HUDEP-2 (cell line): ENCODE results near the gene DOCK8.
A peak's percentile ranks its signal among the peaks of the same experiment; 100 is the strongest.
"Not testable (repeated sequence)": the region's sequence is repeated elsewhere in the genome, so short reads cannot be mapped to it uniquely, and the experiment has no call there.

Experiments
- DNase-seq, 76 experiments: peaks; one replicate each; lab custom pipeline; 2025; ENCODE audit not compliant: unreplicated experiment in 76 of 76; lab: John Stamatoyannopoulos, UW

DOCK8 gene

DNA sequence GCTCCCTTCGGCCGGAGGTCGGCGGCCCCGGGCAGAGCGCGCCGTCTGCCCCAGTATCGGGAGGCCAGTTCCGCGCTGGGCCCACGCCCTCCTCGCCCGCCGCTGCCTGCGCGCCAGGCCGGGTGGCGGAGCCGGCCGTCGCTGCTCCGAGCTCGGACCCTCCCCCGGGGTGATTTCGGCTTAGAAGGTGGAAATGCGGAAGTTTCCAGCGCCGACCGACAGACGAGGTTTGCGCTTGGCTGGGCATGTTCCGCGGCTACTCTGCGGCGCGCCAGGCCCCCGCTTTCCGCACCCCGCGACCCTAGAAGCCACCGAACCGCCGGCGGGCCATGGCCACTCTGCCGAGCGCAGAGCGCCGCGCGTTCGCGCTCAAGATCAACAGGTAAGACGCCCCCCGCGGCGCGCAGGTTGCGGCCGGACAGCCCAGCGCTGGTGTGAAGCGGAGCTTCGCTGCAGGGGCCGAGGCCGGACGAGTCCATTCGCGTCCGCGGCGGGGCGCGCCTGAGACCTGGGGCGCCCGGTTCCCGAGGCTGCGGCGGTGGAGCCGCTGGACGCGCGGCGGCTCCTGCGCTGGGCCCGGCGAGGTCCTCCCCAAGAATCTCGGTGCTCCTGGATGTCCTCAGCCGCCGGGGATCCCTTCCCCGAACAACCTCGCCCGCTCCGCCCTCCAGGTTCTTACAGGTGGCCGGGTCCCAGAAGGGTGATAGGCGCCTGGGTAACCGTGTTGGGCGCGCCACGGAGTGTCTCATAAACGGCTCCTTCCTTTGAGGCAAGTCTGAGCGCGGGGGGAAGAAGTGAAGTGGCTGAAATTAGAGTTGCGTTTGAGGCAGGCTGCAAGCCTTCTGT, at the start of gene DOCK8:
TSS of gene DOCK8 (plus strand) at position 218 of the 846 bp plus-strand sequence. CDS start at position 330, 112 bp downstream.
- DNase-seq, result peak in 73 of 76 experiments; percentile 19 to 91 (median 65)

DNA sequence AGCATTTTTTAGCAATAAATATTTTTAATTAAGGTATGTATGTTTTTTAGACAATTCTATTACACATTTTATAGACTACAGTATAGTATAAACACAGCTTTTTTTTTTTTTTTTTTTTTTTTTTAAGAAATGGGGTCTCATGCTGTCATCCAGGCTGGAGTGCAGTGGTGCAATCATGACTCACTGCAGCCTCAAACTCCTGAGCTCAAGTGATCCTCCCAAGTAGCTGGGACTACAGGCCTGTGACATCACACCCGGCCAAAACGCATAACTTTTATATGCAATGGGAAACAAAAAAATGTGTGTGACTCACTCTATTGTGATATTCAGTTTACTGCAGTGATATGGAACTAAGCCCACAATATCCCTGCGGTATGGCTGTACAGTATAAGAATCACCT, 44.9 kb upstream of the DOCK8 start:
- not testable (repeated sequence) for DNase-seq

DNA sequence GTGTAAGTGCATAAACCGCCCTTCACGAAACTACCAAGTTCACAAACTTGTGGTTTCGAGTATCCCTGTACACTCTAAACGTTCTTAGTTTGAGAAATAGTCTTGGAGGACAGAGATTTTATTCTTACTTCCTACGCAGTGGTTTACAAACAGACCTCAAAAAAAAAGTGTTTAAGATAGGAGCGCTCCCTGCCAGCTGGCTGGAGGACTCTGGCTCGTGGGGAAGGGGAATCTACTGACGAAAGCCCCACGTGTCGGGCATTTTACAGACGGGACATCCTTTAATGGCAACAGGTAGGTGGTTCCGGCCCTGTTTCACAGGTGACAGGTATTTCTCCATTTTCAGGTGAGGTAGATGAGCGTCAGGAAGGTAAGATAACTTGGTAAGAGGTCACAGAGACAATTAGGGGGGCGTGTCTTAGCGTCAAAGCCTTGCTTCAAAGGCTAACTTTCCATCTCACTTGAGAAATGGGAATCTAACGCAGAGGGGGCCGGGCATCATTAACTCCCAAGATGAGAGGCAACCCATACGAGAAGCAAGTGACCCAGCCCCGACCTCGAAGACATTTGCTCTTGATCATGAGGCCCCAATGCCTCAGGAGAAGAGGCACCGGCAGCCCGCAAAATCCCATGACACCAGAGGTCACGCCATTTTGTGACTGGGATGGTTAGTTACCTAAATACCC, 36.4 kb upstream of the DOCK8 start:
- peak in 3 of 76 experiments; percentile 0 to 20 (median 1) for DNase-seq

GRCh38 chr9:178970-179383, 35.7 kb upstream of the DOCK8 start, which contains the start of gene ZNG1A:
Gene ZNG1A, minus strand, starts transcription at chr9:179056. Its CDS starts 87 bp downstream, at chr9:178969.
- DNase-seq, result peak in 73 of 76 experiments; percentile 4 to 90 (median 76)

GRCh38 chr9:199601-200000, 15.1 kb upstream of the DOCK8 start:
- DNase-seq, result not testable (repeated sequence)

- DNase-seq, result no peak
Measured at GRCh38 chr9:206481-206880, 8.2 kb upstream of the DOCK8 start.

- DNase-seq, result no peak
Measured at GRCh38 chr9:209143-209758, 5.4 kb upstream of the DOCK8 start.

DNA sequence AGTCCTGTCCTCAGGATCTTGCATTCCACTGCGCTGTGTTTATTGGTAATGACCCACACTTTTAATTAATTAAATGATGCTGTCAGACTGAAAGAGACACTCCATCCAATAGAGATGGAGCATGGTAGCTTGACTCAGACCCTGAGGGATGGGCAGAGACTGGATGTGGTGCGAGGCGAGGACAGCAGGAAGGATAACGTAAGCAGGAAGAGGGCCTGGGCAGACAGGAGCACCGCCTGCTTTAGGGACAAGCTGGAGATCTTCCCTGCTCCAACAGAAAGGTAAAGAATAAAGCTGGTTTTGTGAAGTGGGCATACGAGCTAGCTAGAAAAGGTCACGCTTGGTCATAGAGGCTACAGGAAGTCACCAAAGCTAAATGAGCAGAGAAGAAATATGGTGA, 3.6 kb upstream of the DOCK8 start:
- no peak for DNase-seq

DNA sequence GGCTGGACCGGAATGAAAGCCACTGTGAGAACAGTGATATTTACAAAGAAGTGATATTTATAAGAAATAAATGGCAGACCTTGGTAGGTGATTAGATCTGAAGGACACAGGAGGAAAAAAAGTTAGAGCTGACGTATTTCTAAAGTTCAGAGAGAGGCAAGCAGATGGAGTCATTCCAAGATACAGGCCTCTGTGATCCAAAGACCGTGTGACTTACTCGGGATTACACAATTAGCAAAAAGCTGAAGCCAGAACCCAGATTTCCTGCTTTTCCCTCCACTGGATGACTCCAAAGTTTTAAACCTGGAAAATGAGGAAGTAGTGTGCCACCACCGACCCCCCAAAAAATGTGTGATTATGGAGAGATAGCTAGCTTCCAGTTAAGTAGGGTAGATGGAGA, 3.1 kb upstream of the DOCK8 start:
- no peak for DNase-seq

DNA sequence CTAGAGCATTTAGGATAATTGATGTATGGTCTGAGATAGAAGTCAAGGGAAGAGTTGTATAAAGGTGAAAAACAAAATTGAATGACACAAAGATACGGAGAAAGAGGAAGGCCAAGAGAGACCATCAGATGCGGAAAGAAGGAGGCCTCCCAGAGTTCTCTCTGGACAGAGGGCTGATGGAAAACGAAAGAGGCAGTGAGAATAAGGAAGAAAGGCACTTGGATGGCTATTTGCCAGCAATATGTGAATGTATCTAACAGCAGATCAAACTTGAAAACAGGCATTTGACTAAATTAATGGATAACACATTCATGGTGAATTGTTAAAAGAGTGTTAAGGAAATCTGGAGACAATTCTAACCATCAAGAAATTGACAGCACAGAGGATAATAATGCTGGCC, 2.4 kb upstream of the DOCK8 start:
- no peak for DNase-seq

- DNase-seq, result not testable (repeated sequence)
Measured at GRCh38 chr9:213901-214300, 764 bp upstream of the DOCK8 start.

DNA sequence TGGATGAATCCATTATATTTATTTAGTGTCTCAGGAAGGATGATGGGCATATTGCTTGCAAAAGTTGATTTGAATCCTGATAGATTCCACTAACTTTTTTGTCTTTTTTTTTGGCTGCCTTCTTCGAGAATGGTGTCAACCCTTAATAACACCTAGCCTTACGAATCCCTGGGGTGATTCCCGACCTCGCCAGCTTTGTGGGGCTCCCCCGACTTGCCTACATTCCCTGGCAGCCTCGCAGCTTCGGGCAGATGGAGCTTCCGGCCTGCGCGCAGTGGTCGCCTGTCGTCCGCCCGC, 366 bp upstream of the DOCK8 start:
- DNase-seq, result peak in 1 of 76 experiments; percentile 59

GRCh38 chr9:215631-216155, 1.0 kb downstream of the DOCK8 start:
- no peak for DNase-seq

DNA sequence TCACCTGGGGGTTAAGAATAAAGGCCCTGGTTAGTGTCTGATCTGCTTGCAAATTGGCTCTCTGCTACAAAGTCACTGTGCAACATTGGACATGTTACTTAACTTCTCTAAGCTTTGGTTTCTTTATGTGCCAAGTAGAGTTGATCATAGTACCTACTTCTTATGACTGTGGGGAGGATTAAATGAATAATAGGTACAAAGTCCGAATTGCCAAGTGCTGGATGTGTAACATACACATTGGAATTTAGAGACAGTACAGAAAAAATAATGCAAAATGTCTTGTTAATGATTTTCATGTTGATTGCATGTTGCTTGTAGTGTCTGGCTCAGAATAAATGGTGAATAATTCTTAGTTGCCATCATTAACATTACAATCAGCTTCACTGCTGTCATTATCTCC, 2.2 kb downstream of the DOCK8 start:
- DNase-seq, result no peak

DNA sequence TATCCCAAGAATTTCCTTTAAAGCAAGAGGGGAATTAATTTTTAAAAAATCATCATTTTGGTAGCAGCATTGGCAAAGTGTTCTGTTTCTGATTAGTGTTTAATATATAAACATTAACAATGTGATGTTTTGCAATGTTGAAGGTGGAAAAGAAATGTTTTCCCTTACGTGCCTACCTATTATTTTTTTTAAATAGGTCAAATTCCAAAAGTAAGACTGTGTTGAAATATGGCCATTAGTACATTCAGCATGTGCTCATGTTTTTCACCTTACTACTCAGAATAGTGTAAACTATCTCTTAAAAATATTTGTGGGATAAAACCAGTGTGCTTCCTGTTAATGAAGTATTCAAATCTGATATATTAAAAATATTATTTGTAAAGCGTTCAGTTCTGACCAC, 3.3 kb downstream of the DOCK8 start:
- DNase-seq, result no peak

DNA sequence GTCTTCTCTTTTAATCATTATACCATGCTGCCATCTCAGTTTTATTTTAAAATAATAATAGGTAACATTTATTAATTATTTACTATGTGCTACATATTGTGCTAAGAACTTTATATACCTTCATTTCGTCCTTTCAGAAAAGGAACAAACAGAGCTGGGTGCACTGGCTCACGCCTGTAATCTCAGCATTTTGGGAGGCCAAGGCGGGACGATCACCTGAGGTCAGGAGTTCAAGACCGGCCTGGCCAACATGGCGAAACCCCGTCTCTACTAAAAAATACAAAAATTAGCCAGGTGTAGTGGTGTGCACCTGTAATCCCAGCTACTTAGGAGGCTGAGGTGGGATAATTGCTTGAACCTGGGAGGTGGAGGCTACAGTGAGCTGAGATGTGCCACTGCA, 4.4 kb downstream of the DOCK8 start:
- not testable (repeated sequence) for DNase-seq

DNA sequence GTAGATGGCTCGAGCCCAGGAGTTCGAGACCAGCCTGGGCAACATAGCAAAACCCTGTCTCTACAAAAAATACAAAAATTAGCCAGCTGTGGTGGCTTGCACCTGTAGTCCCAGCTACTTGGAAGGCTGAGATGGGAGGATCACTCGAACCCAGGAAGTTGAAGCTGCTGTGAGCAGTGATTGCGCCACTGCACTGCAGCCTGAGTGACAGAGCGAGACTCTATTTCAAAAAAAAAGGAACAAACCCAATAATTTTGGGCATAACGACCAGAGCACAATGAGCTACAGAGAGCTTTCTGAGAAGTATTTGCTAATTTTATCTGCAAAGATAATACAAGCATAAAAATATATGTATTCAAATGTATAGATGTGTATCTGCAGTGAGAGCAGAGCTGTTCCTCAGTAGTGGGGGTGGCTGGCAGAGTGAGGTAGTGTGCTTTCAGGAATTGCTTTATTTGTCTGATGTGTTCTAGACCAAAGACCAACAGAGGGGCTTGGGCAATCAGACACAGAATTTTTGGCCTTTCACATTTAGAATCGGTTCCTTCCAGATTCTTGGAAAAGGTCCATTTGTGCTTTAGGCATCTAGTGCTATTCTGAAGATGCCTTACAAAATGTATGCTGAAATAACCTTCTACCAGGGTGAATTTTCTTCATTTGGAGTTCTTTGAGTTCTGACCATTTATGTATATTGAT, 5.2 kb downstream of the DOCK8 start:
- no peak for DNase-seq

- DNase-seq, result no peak
Measured at GRCh38 chr9:221989-222776, 7.5 kb downstream of the DOCK8 start.

GRCh38 chr9:223152-223551, 8.5 kb downstream of the DOCK8 start:
- DNase-seq, result no peak

- DNase-seq, result no peak
Measured at GRCh38 chr9:224026-224425, 9.4 kb downstream of the DOCK8 start.
